A673 (cell line): ENCODE measurements around the gene PAX7. TPM values are rescaled to one million over a fixed set of nuclear protein-coding genes. Genes with fewer than 3 reads are reported as not detected.

Source experiments
- BruUV-seq: library from RNA; stranded (reverse); fragments of 400-500 nt; replicated peaks from 2 replicates; lab custom pipeline; 2021; lab: Mats Ljungman, UMichigan
- CTCF ChIA-PET: fragments of 300-600 bp; sonication (Branson Sonifier 250); formaldehyde crosslinking; loops from one replicate; lab custom pipeline; 2022; ENCODE audit warnings: antibody characterized with exemption; lab: Charles Lee
- POLR2A ChIA-PET: fragments of 300-600 bp; sonication (Branson Sonifier 250); formaldehyde crosslinking; loops from one replicate; lab custom pipeline; 2022; ENCODE audit warnings: antibody characterized with exemption; ENCODE audit not compliant: low non-redundant PET; lab: Charles Lee
- DNase-seq: peaks from one replicate; pipeline ENCODE4 v3.0.0-alpha.2; 2015; ENCODE audit warnings: low spot score
- H3K27ac ChIP-seq: fragments of 200-600 bp; sonication (generic); 2 replicates; pipeline ENCODE4 v1.5.1; 2016; ENCODE audit warnings: mixed run types, low read depth, mild to moderate bottlenecking, mixed read lengths, antibody characterized with exemption, low read length; ENCODE audit not compliant: poor library complexity, severe bottlenecking
- H3K27me3 ChIP-seq: fragments of 200-600 bp; sonication (generic); replicated peaks from 2 replicates; pipeline ENCODE4 v1.6.1; 2017; ENCODE audit warnings: mixed run types, low read depth, mild to moderate bottlenecking, mixed read lengths, antibody characterized with exemption, low read length; ENCODE audit not compliant: insufficient read depth, poor library complexity
- H3K36me3 ChIP-seq: fragments of 200-600 bp; sonication (generic); 2 replicates; pipeline ENCODE4 v1.6.1; 2016; ENCODE audit warnings: mixed run types, mild to moderate bottlenecking, mixed read lengths, antibody characterized with exemption, low read length; ENCODE audit not compliant: insufficient read depth, poor library complexity, severe bottlenecking
- H3K4me1 ChIP-seq: fragments of 200-600 bp; sonication (generic); 2 replicates; pipeline ENCODE4 v1.6.1; 2017; ENCODE audit warnings: mixed run types, mild to moderate bottlenecking, mixed read lengths, antibody characterized with exemption, low read length; ENCODE audit not compliant: insufficient read depth, poor library complexity, severe bottlenecking
- H3K4me3 ChIP-seq: fragments of 200-600 bp; sonication (generic); 2 replicates; pipeline ENCODE4 v1.5.1; 2016; ENCODE audit warnings: low read depth, mixed run types, mild to moderate bottlenecking, mixed read lengths, low read length; ENCODE audit not compliant: poor library complexity, severe bottlenecking
- H3K9me3 ChIP-seq: fragments of 200-600 bp; sonication (generic); 2 replicates; pipeline ENCODE4 v1.6.1; 2016; ENCODE audit warnings: mixed run types, low read depth, mild to moderate bottlenecking, mixed read lengths, antibody characterized with exemption, low read length; ENCODE audit not compliant: poor library complexity, severe bottlenecking
- EZH2 ChIP-seq: fragments of 200-600 bp; sonication (generic); IDR thresholded peaks from 2 replicates; pipeline ENCODE4 v1.6.1; 2017; ENCODE audit warnings: borderline replicate concordance, low read depth, mild to moderate bottlenecking, mixed read lengths, antibody characterized with exemption, low read length; ENCODE audit not compliant: poor library complexity, severe bottlenecking
- intact Hi-C: fragments of 100-400 bp; cut with micrococcal nuclease; formaldehyde crosslinking; loops from one replicate; pipeline ENCODE4 v1.10.0; 2022; ENCODE audit not compliant: unreplicated experiment
- total RNA-seq: library from RNA; stranded (reverse); gene quantifications from 2 replicates; pipeline ENCODE4 v1.2.3, GENCODE V29; 2021
- TF ChIP-seq, protein P1 (sequence below): fragments of 300-800, 200-600 bp; sonication (generic); conservative IDR thresholded peaks from 2 replicates; pipeline ENCODE4 v1.5.1; 2017; ENCODE audit warnings: low read depth, mild to moderate bottlenecking, antibody characterized with exemption, low read length, moderate library complexity, mixed read lengths

The PAX7 gene
- total RNA-seq, 1 experiment from 2014 or later, result 36.5 TPM

DNA sequence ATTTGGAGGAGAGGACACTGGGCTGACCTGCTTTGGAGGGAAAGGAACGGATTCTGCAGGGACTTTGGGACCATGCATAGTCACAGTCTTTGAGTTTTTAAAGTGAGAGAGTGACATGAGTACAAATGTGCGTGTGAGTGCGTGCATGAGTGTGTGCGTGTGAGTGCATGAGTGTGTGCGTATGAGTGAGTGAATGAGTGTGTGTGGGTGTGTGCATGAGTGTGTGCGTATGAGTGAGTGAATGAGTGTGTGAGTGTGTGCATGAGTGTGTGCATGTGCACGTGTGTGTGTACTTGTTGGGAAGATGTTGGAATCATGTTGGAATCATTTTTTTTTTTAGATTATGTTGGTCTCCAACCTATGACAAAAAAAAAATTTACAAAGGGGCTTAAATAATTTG lies 70.5 kb downstream of the PAX7 start:
- DNase-seq, result no peak
- CTCF ChIA-PET, result no interaction called here
- BruUV-seq, result no TSS peak
- Histone ChIP-seq H3K4me3 (no peak overlapping the region), H3K9me3 (no peaks in the 10 kb centered on the region), H3K4me1 (no peaks in the 10 kb centered on the region), H3K27ac (no peak overlapping the region), H3K27me3 (no peaks in the 10 kb centered on the region), H3K36me3 (peaks cover 12% of the 10 kb centered on the region)
- POLR2A ChIA-PET, result no interaction called here
- TF ChIP-seq EZH2, result no peak
- TF ChIP-seq, protein P1, sequence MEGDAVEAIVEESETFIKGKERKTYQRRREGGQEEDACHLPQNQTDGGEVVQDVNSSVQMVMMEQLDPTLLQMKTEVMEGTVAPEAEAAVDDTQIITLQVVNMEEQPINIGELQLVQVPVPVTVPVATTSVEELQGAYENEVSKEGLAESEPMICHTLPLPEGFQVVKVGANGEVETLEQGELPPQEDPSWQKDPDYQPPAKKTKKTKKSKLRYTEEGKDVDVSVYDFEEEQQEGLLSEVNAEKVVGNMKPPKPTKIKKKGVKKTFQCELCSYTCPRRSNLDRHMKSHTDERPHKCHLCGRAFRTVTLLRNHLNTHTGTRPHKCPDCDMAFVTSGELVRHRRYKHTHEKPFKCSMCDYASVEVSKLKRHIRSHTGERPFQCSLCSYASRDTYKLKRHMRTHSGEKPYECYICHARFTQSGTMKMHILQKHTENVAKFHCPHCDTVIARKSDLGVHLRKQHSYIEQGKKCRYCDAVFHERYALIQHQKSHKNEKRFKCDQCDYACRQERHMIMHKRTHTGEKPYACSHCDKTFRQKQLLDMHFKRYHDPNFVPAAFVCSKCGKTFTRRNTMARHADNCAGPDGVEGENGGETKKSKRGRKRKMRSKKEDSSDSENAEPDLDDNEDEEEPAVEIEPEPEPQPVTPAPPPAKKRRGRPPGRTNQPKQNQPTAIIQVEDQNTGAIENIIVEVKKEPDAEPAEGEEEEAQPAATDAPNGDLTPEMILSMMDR, result no peak
- intact Hi-C loops, result no loop called here

DNA sequence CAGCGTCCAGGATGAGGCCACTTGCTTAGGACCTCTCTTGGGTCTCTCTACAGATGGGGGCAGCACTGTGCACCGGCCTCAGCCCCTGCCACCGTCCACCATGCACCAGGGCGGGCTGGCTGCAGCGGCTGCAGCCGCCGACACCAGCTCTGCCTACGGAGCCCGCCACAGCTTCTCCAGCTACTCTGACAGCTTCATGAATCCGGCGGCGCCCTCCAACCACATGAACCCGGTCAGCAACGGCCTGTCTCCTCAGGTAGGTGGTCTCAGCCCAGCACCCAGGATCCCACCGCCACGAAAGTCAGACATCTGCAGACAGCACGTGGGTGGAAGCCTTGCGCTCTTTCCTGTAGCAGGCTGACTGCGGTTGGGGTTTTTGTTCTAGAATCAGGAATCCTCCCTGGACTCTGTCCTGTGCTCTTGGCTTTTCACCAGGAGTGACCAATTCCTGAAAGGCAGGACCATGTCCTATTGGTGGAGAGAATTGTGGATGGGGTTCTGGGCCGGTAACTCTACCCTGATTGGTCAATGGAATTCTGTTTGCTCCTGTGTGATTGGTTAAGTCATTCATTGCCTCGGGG lies 72.5 kb downstream of the PAX7 start:
- Histone ChIP-seq H3K36me3 (peaks cover 12% of the 10 kb centered on the region), H3K4me1 (peaks cover 11% of the 10 kb centered on the region), H3K27ac (no peak overlapping the region), H3K27me3 (no peaks in the 10 kb centered on the region), H3K4me3 (no peak overlapping the region), H3K9me3 (no peaks in the 10 kb centered on the region)
- no TSS peak for BruUV-seq
- TF ChIP-seq EZH2, result no peak
- TF ChIP-seq, protein P1, result no peak
- POLR2A ChIA-PET, result no interaction called here
- no peak for DNase-seq
- CTCF ChIA-PET, result no interaction called here
- intact Hi-C loops, result no loop called here

DNA sequence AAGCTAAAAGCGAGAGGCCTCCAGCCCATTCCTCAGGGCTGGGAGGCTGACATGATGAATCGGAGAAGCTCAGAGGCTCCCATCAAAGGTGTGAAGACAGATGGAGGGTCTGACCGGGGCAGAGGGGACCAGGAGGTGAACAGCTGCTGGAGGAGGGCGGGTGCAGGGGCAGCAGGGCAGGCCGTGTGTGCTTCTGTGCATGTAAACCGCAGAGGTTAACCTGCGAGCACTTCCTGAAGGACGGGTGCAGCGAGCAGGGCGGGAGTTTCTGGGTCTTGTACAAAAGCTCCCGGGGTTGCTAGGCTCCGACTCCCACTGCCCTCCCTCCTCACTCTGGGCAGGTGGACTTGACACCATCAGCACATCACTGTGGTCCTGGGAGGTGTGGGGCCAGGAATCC lies 75.2 kb downstream of the PAX7 start:
- BruUV-seq, result no TSS peak
- Histone ChIP-seq H3K9me3 (no peaks in the 10 kb centered on the region), H3K27ac (no peak overlapping the region), H3K4me1 (peaks cover 28% of the 10 kb centered on the region), H3K4me3 (no peak overlapping the region), H3K27me3 (no peaks in the 10 kb centered on the region), H3K36me3 (peaks cover 7% of the 10 kb centered on the region)
- ChIA-PET CTCF (no interaction called here), POLR2A (no interaction called here)
- TF ChIP-seq, protein P1, result no peak
- TF ChIP-seq EZH2, result no peak
- intact Hi-C loops, result no loop called here
- DNase-seq, result no peak
